Parathyroid adenoma (tissue), 2 donors: ENCODE results near the gene GLUL.

ENCODE experiments used
- H2AFZ ChIP-seq: fragments of 300-600 bp; sonication (generic); one replicate; pipeline ENCODE4 v1.7.0; 2017; ENCODE audit warnings: antibody characterized with exemption, mild to moderate bottlenecking
- H3K27ac ChIP-seq: fragments of 300-600 bp; sonication (generic); one replicate; pipeline ENCODE4 v1.7.0; 2017
- H3K27me3 ChIP-seq: fragments of 300-600 bp; sonication (generic); one replicate; pipeline ENCODE4 v1.7.0; 2017; ENCODE audit warnings: low read length; ENCODE audit not compliant: control insufficient read depth, insufficient read depth
- H3K36me3 ChIP-seq: fragments of 300-600 bp; sonication (generic); one replicate; pipeline ENCODE4 v1.7.0; 2017; ENCODE audit warnings: low read length; ENCODE audit not compliant: control insufficient read depth, insufficient read depth
- H3K4me1 ChIP-seq: fragments of 300-600 bp; sonication (generic); one replicate; pipeline ENCODE4 v1.7.0; 2017; ENCODE audit warnings: control low read depth
- H3K4me2 ChIP-seq: fragments of 300-600 bp; sonication (generic); one replicate; pipeline ENCODE4 v1.7.0; 2017; ENCODE audit warnings: low read length
- H3K4me3 ChIP-seq: fragments of 300-600 bp; sonication (generic); one replicate; pipeline ENCODE4 v1.7.0; 2017; ENCODE audit warnings: low read depth, low read length
- H3K79me2 ChIP-seq: fragments of 300-600 bp; sonication (generic); one replicate; pipeline ENCODE4 v1.7.0; 2017; ENCODE audit warnings: control low read depth
- H3K9ac ChIP-seq: fragments of 300-600 bp; sonication (generic); one replicate; pipeline ENCODE4 v1.7.0; 2017; ENCODE audit warnings: mild to moderate bottlenecking
- H3K9me3 ChIP-seq: fragments of 300-600 bp; sonication (generic); one replicate; pipeline ENCODE4 v1.7.0; 2017; ENCODE audit warnings: low read length; ENCODE audit not compliant: control insufficient read depth
- CTCF ChIP-seq: fragments of 300-600 bp; sonication (generic); IDR thresholded peaks from one replicate; pipeline ENCODE4 v1.7.0; 2017; ENCODE audit warnings: antibody characterized with exemption, mild to moderate bottlenecking
- donor health status: primary hyperparathyroidism.

Gene GLUL

GRCh38 chr1:182397653-182398393 lies 6.2 kb upstream of the GLUL start:
- Histone ChIP-seq H3K27ac (no peak overlapping the region), H3K4me2 (no peak overlapping the region), H2AFZ (no peak overlapping the region), H3K4me1 (no peaks in the 10 kb centered on the region), H3K27me3 (no peaks in the 10 kb centered on the region), H3K36me3 (no peaks in the 10 kb centered on the region), H3K4me3 (no peak overlapping the region), H3K79me2 (no peaks in the 10 kb centered on the region), H3K9ac (no peak overlapping the region), H3K9me3 (no peaks in the 10 kb centered on the region)
- no peak for TF ChIP-seq CTCF

- TF ChIP-seq CTCF: no peak
- Histone ChIP-seq H3K79me2 (no peaks in the 10 kb centered on the region), H3K9me3 (no peaks in the 10 kb centered on the region), H3K4me3 (no peak overlapping the region), H2AFZ (no peak overlapping the region), H3K4me1 (no peaks in the 10 kb centered on the region), H3K27ac (no peak overlapping the region), H3K9ac (no peak overlapping the region), H3K36me3 (no peaks in the 10 kb centered on the region), H3K27me3 (no peaks in the 10 kb centered on the region), H3K4me2 (no peak overlapping the region)
Measured at GRCh38 chr1:182395906-182396305, 4.3 kb upstream of the GLUL start.

- no peak overlapping the region for H2AFZ ChIP-seq
- no peak overlapping the region for H3K4me2 ChIP-seq
- H3K9me3 ChIP-seq: no peaks in the 10 kb centered on the region
- no peaks in the 10 kb centered on the region for H3K27me3 ChIP-seq
- no peaks in the 10 kb centered on the region for H3K4me1 ChIP-seq
- H3K9ac ChIP-seq: no peak overlapping the region
- no peaks in the 10 kb centered on the region for H3K79me2 ChIP-seq
- no peak overlapping the region for H3K4me3 ChIP-seq
- no peaks in the 10 kb centered on the region for H3K36me3 ChIP-seq
- TF ChIP-seq CTCF: no peak
- no peak overlapping the region for H3K27ac ChIP-seq
Measured at GRCh38 chr1:182394055-182394775, 2.6 kb upstream of the GLUL start.

- Histone ChIP-seq H3K4me2 (peak overlapping the region; percentile 83), H3K79me2 (no peaks in the 10 kb centered on the region), H3K9me3 (no peaks in the 10 kb centered on the region), H3K9ac (no peak overlapping the region), H3K27ac (peak overlapping the region; percentile 86), H3K27me3 (no peaks in the 10 kb centered on the region), H3K36me3 (no peaks in the 10 kb centered on the region), H3K4me1 (no peaks in the 10 kb centered on the region), H3K4me3 (peak overlapping the region; percentile 78), H2AFZ (peak overlapping the region; percentile 95)
- no peak for TF ChIP-seq CTCF
Measured at GRCh38 chr1:182392050-182393028, 749 bp upstream of the GLUL start.
